Measurements from ENCODE around the gene HARBI1. TPM values are rescaled to one million over a fixed set of nuclear protein-coding genes. Genes with fewer than 3 reads are reported as not detected.
A peak's percentile ranks its signal among the peaks of the same experiment; 100 is the strongest.

HARBI1 gene
- total and polyA plus RNA-seq, 2 of the 4 experiments (the other 2 are of a cell fraction), result 2.7 to 5.2 TPM

GRCh38 chr11:46590740-46591605 is 26.1 kb downstream of the HARBI1 start:
- dilution Hi-C loops (cut with HindIII; ENCODE audit: low sequenced_read_pairs, unreplicated experiment), result no loop called here
- Histone ChIP-seq H3K27ac (ENCODE audit: insufficient read depth, low read length) (no peak overlapping the region), H2AFZ (replicated peaks; ENCODE audit: low read length, poor library complexity) (no peak overlapping the region), H2BK15ac (ENCODE audit: low read depth, low read length) (no peak overlapping the region), H3K14ac (replicated peaks; ENCODE audit: low read depth, low read length) (no peak overlapping the region), H2AK9ac (replicated peaks; ENCODE audit: low read depth, low read length, poor library complexity) (no peak overlapping the region), H4K20me1 (ENCODE audit: insufficient read depth, low read length) (peaks cover 44% of the 10 kb centered on the region), H3K9me3 (ENCODE audit: control insufficient read depth, insufficient read depth, low read length) (no peaks in the 10 kb centered on the region), H2AK5ac (ENCODE audit: low read depth, low read length) (no peak overlapping the region), H2BK5ac (ENCODE audit: low read depth, low read length, poor library complexity, severe bottlenecking) (no peak overlapping the region), H3K9me1 (ENCODE audit: insufficient read depth, low read length) (no peaks in the 10 kb centered on the region), H3K4ac (ENCODE audit: low read depth, low read length) (no peak overlapping the region), H3K23ac (ENCODE audit: low read depth, low read length) (no peak overlapping the region), H4K8ac (ENCODE audit: low read depth in 2 of 2, low read length in 2 of 2) (no peak overlapping the region), H3K56ac (ENCODE audit: extremely low read depth, insufficient read depth, low read length) (no peak overlapping the region), H3K79me1 (ENCODE audit: low read depth in 1 of 2, low read length in 2 of 2) (peaks cover 4 to 50% of the 10 kb centered on the region in 2 experiments; a peak in 3 of 4 replicates), H2BK120ac (ENCODE audit: low read depth, low read length) (no peak overlapping the region), H3K9ac (ENCODE audit: low read depth, low read length) (no peak overlapping the region), H4K91ac (ENCODE audit: insufficient read depth, low read depth, low read length) (no peak overlapping the region), H3K4me3 (ENCODE audit: insufficient read depth, low read depth, low read length) (no peak overlapping the region), H3K4me1 (ENCODE audit: control insufficient read depth, insufficient read depth, low read length) (peaks cover 4% of the 10 kb centered on the region; the same call in 1 of the 2 replicates), H3K27me3 (ENCODE audit: control insufficient read depth, insufficient read depth, low read length) (no peaks in the 10 kb centered on the region), H3K36me3 (ENCODE audit: control insufficient read depth, insufficient read depth, low read length) (no peaks in the 10 kb centered on the region), H2BK20ac (ENCODE audit: low read depth, low read length) (no peak overlapping the region), H4K5ac (ENCODE audit: low read depth, low read length) (no peak overlapping the region), H3K4me2 (ENCODE audit: low read depth, low read length) (no peak overlapping the region), H3K18ac (ENCODE audit: low read depth, low read length) (no peak overlapping the region)
- BruUV-seq (replicated peaks), result no TSS peak
- WGBS, 2 experiments (ENCODE audit: extremely low coverage in 2 of 2, insufficient read length in 1 of 2), result 100% methylated on average over 3 of the region's 11 CpGs; no CpG with 5 or more reads in 1 of the 2 experiments
- POLR2A ChIA-PET (ENCODE audit: unreplicated experiment), result interaction anchor here (0.6 kb wide), 1 partner anchor 8 kb away, joined by 3 read pairs; no protein-coding TSS in a partner anchor
- CTCF ChIA-PET, result interaction anchor here (0.5 to 0.8 kb wide), 2 partner anchors 26 to 60 kb away, joined by 4 to 5 read pairs; no protein-coding TSS in a partner anchor
- no peak for ATAC-seq (ENCODE audit: low read depth)
- no peak for DNase-seq
- in situ Hi-C loops (cut with MboI; ENCODE audit: low sequenced_read_pairs), result no loop called here
- intact Hi-C loops (cut with micrococcal nuclease), result no loop called here
- TF ChIP-seq, protein P1, sequence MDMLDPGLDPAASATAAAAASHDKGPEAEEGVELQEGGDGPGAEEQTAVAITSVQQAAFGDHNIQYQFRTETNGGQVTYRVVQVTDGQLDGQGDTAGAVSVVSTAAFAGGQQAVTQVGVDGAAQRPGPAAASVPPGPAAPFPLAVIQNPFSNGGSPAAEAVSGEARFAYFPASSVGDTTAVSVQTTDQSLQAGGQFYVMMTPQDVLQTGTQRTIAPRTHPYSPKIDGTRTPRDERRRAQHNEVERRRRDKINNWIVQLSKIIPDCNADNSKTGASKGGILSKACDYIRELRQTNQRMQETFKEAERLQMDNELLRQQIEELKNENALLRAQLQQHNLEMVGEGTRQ (IDR thresholded peaks at IDR 0.05; ENCODE audit: low read depth, low read length), result no peak
- TF ChIP-seq SMC3 (IDR thresholded peaks at IDR 0.05; ENCODE audit: low read depth, low read length), result no peak
- no peak for TF ChIP-seq POLR2A (IDR thresholded peaks at IDR 0.05; ENCODE audit: low read depth, low read length)
- peak; percentile 58 for TF ChIP-seq MAFK (IDR thresholded peaks at IDR 0.05; ENCODE audit: low read depth, low read length)

All from IMR-90 (cell line).